Right lobe of liver (tissue), 6 donors: ENCODE measurements around the gene GRIK1. TPM values are rescaled to one million over a fixed set of nuclear protein-coding genes. Genes with fewer than 3 reads are reported as not detected.

Experiments
- ATAC-seq, 4 donors: fragments of 200-7000 bp; cut with Tn5 transposase; one replicate each; pipeline ENCODE4 v1.9.1; 2020; ENCODE audit warnings: mild to moderate bottlenecking in 4 of 4, moderate library complexity in 4 of 4
- DNase-seq, 3 donors: peaks; one replicate each; pipeline ENCODE4 v3.0.0-alpha.2; 2020
- H3K27ac ChIP-seq, 3 donors: fragments of 200-600 bp; one replicate each; pipeline ENCODE4 v1.8.0; 2022
- H3K27me3 ChIP-seq, 2 donors: fragments of 200-600 bp; one replicate each; pipeline ENCODE4 v1.8.0; 2022
- H3K36me3 ChIP-seq, 4 donors: fragments of 200-600 bp; sonication (generic) in 1 of 4; one replicate each; pipeline versions ENCODE4 v1.5.1 to v1.8.0; 2017 to 2022; ENCODE audit warnings: control low read depth in 1 of 4
- H3K4me1 ChIP-seq, 4 donors: fragments of 200-600 bp; sonication (generic) in 1 of 4; one replicate each; pipeline versions ENCODE4 v1.5.1 to v1.8.0; 2017 to 2022; ENCODE audit warnings: control low read depth in 1 of 4
- H3K4me3 ChIP-seq, 3 donors: fragments of 200-600 bp; one replicate each; pipeline ENCODE4 v1.8.0; 2022
- H3K9me3 ChIP-seq, 4 donors: fragments of 200-600 bp; sonication (generic) in 1 of 4; one replicate each; pipeline versions ENCODE4 v1.5.1 to v1.8.0; 2017 to 2022; ENCODE audit warnings: control low read depth in 1 of 4
- CTCF ChIP-seq, 4 donors: fragments of 200-600 bp in 3 of 4; fragments of 450-650 bp in 1 of 4; IDR thresholded peaks; one replicate each; pipeline versions ENCODE4 v1.5.1 to v1.8.0; 2016 to 2022; ENCODE audit warnings: antibody characterized with exemption in 4 of 4, mild to moderate bottlenecking in 2 of 4
- POLR2A ChIP-seq: fragments of 450-650 bp; IDR thresholded peaks from one replicate; pipeline ENCODE4 v1.6.1; 2017; ENCODE audit warnings: antibody characterized with exemption, mild to moderate bottlenecking
- WGBS: methylation state at CpG from one replicate; pipeline ENCODE4 v1.1.6; 2018; ENCODE audit warnings: low coverage, low lambda C conversion rate; ENCODE audit not compliant: insufficient coverage; ENCODE audit errors: missing lambda C conversion rate; 5-methylcytosine and 5-hydroxymethylcytosine counted together
- intact Hi-C, 2 donors: fragments of 100-400 bp; cut with DNase I; formaldehyde crosslinking; loops; one replicate each; pipeline versions ENCODE4 v1.11.2 to v1.14.1; 2022
- total RNA-seq, 6 experiments: library from RNA; depleted of rRNA in 2 of 6; stranded (reverse); fragments of >200 nt in 2 of 6; fragmentation: NEBNext Ultra II Directional in 3 of 6; extraction: Animal tissue kit (Norgen Biotek cat#: 25700) in 3 of 6; gene quantifications; one replicate each; pipeline versions ENCODE4 v1.1.0 to v1.2.4, GENCODE V29; 2016 to 2023
- donor health status: DM: no; HTN: yes; CAD: no.
- donor health status: DM: no; HTN: no; CAD: no.
- donor health status: DM: no; HTN: no; CAD: no.
- donor health status: DM: no; HTN: yes; CAD: no.
- donor health status: DM: no; HTN: yes; CAD: no.

GRIK1 gene
- total RNA-seq, 6 experiments from 2014 or later = not detected

GRCh38 chr21:29892379-29892778 lies 47.4 kb downstream of the GRIK1 start:
- H3K27ac ChIP-seq = no peak overlapping the region
- intact Hi-C loops = no loop called here
- H3K4me3 ChIP-seq = no peak overlapping the region
- H3K9me3 ChIP-seq = no peaks in the 10 kb centered on the region
- 79% methylated on average over 4 of the region's 6 CpGs for WGBS
- TF ChIP-seq POLR2A (no peak), CTCF (IDR thresholded peaks at IDR 0.05) (no peak)
- no peaks in the 10 kb centered on the region for H3K36me3 ChIP-seq
- no peaks in the 10 kb centered on the region for H3K27me3 ChIP-seq
- no peak for ATAC-seq
- H3K4me1 ChIP-seq = no peaks in the 10 kb centered on the region
- no peak for DNase-seq

GRCh38 chr21:29888437-29888836 lies 51.4 kb downstream of the GRIK1 start:
- DNase-seq (no peak), ATAC-seq (no peak)
- intact Hi-C loops = no loop called here
- TF ChIP-seq CTCF (IDR thresholded peaks at IDR 0.05) (no peak), POLR2A (no peak)
- Histone ChIP-seq H3K27me3 (no peaks in the 10 kb centered on the region), H3K36me3 (no peaks in the 10 kb centered on the region), H3K4me1 (no peaks in the 10 kb centered on the region), H3K4me3 (no peak overlapping the region), H3K9me3 (no peaks in the 10 kb centered on the region), H3K27ac (no peak overlapping the region)
- 47% methylated on average over 2 of the region's 2 CpGs for WGBS

GRCh38 chr21:29887313-29888009 lies 52.3 kb downstream of the GRIK1 start:
- DNase-seq (no peak), ATAC-seq (no peak)
- H3K36me3 ChIP-seq = no peaks in the 10 kb centered on the region
- no peaks in the 10 kb centered on the region for H3K27me3 ChIP-seq
- TF ChIP-seq CTCF (IDR thresholded peaks at IDR 0.05) (no peak), POLR2A (no peak)
- intact Hi-C loops = no loop called here
- H3K4me1 ChIP-seq = no peaks in the 10 kb centered on the region
- H3K9me3 ChIP-seq = no peaks in the 10 kb centered on the region
- H3K27ac ChIP-seq = no peak overlapping the region
- no peak overlapping the region for H3K4me3 ChIP-seq

- no peaks in the 10 kb centered on the region for H3K27me3 ChIP-seq
- H3K27ac ChIP-seq = no peak overlapping the region
- no peak overlapping the region for H3K4me3 ChIP-seq
- WGBS = 11% methylated on average over 1 of the region's 1 CpG
- no peaks in the 10 kb centered on the region for H3K9me3 ChIP-seq
- DNase-seq (no peak), ATAC-seq (no peak)
- no peaks in the 10 kb centered on the region for H3K36me3 ChIP-seq
- intact Hi-C loops = no loop called here
- H3K4me1 ChIP-seq = no peaks in the 10 kb centered on the region
- TF ChIP-seq CTCF (IDR thresholded peaks at IDR 0.05) = no peak
- no peak for TF ChIP-seq POLR2A
These were observed 54.3 kb downstream of the GRIK1 start for GRCh38 chr21:29885491-29885890.

GRCh38 chr21:29875873-29876272 lies 63.9 kb downstream of the GRIK1 start:
- Histone ChIP-seq H3K27me3 (no peaks in the 10 kb centered on the region), H3K4me1 (no peaks in the 10 kb centered on the region), H3K9me3 (no peaks in the 10 kb centered on the region), H3K27ac (no peak overlapping the region), H3K36me3 (no peaks in the 10 kb centered on the region), H3K4me3 (no peak overlapping the region)
- DNase-seq (no peak), ATAC-seq (peak in 2 of 4 donors; percentile 14 to 74)
- 33% methylated on average over 1 of the region's 1 CpG for WGBS
- intact Hi-C loops = no loop called here
- no peak for TF ChIP-seq CTCF (IDR thresholded peaks at IDR 0.05)
- no peak for TF ChIP-seq POLR2A
